ENCODE results near the gene ST7L.

The ST7L gene

GRCh38 chr1:112614460-112615065 is 4.4 kb downstream of the ST7L start:
- DNase-seq, result peak; percentile 53

GRCh38 chr1:112605633-112606327 is 13.2 kb downstream of the ST7L start:
- DNase-seq, result no peak

- DNase-seq, result no peak
Measured at GRCh38 chr1:112603541-112603940, 15.4 kb downstream of the ST7L start.

- DNase-seq, result no peak
Measured at GRCh38 chr1:112603012-112603411, 15.9 kb downstream of the ST7L start.

GRCh38 chr1:112599477-112599876 is 19.5 kb downstream of the ST7L start:
- DNase-seq, result no peak

GRCh38 chr1:112594208-112594876 is 24.6 kb downstream of the ST7L start:
- no peak for DNase-seq

GRCh38 chr1:112589766-112590165 is 29.2 kb downstream of the ST7L start:
- DNase-seq, result no peak

GRCh38 chr1:112583366-112583765 is 35.6 kb downstream of the ST7L start:
- DNase-seq, result no peak

GRCh38 chr1:112581586-112582192 is 37.3 kb downstream of the ST7L start:
- no peak for DNase-seq

GRCh38 chr1:112579801-112580510 is 39.0 kb downstream of the ST7L start:
- no peak for DNase-seq

- no peak for DNase-seq
Measured at GRCh38 chr1:112576240-112576639, 42.7 kb downstream of the ST7L start.

GRCh38 chr1:112575154-112575804 is 43.7 kb downstream of the ST7L start:
- DNase-seq, result no peak

GRCh38 chr1:112565800-112566199 is 53.1 kb downstream of the ST7L start:
- DNase-seq, result no peak

GRCh38 chr1:112564081-112564480 is 54.9 kb downstream of the ST7L start:
- DNase-seq, result no peak

- no peak for DNase-seq
Measured at GRCh38 chr1:112563341-112563740, 55.6 kb downstream of the ST7L start.

- DNase-seq, result no peak
Measured at GRCh38 chr1:112558634-112559033, 60.3 kb downstream of the ST7L start.

GRCh38 chr1:112557385-112557784 is 61.6 kb downstream of the ST7L start:
- no peak for DNase-seq

GRCh38 chr1:112554411-112554810 is 64.5 kb downstream of the ST7L start:
- no peak for DNase-seq

- no peak for DNase-seq
Measured at GRCh38 chr1:112549590-112549989, 69.4 kb downstream of the ST7L start.

- no peak for DNase-seq
Measured at GRCh38 chr1:112548547-112548946, 70.4 kb downstream of the ST7L start.

- DNase-seq, result no peak
Measured at GRCh38 chr1:112546076-112546475, 72.9 kb downstream of the ST7L start.

- no peak for DNase-seq
Measured at GRCh38 chr1:112544751-112545150, 74.2 kb downstream of the ST7L start.

Measured in CD4-positive, alpha-beta T cell treated with Interleukin-21 for 1 hour (primary cell).